GM12878 (cell line): ENCODE measurements around the gene GOLIM4. TPM values are rescaled to one million over a fixed set of nuclear protein-coding genes. Genes with fewer than 3 reads are reported as not detected.
A peak's percentile ranks its signal among the peaks of the same experiment; 100 is the strongest.

Experiments
- CBFB ChIP-seq: IDR thresholded peaks from 2 replicates; pipeline ENCODE4 v1.6.1; 2016; ENCODE audit warnings: antibody characterized with exemption, low read depth
- CHD1 ChIP-seq: IDR thresholded peaks from 2 replicates; pipeline ENCODE4 v1.6.1; 2012; ENCODE audit warnings: low read depth, low read length, improper control_type of control experiment
- CHD2 ChIP-seq: IDR thresholded peaks from 2 replicates; pipeline ENCODE4 v1.6.1; 2011; ENCODE audit warnings: low read depth, low read length, improper control_type of control experiment, borderline replicate concordance
- EED ChIP-seq: sonication (generic); IDR thresholded peaks from 2 replicates; pipeline ENCODE4 v1.6.1; 2016; ENCODE audit warnings: antibody characterized with exemption, low read depth
- IKZF1 ChIP-seq: fragments of 450-650 bp; conservative IDR thresholded peaks from 2 replicates; pipeline ENCODE4 v1.6.1; 2017; ENCODE audit warnings: antibody characterized with exemption, mild to moderate bottlenecking
- IRF5 ChIP-seq: fragments of 450-650 bp; IDR thresholded peaks from 2 replicates; pipeline ENCODE4 v1.6.1; 2017; ENCODE audit warnings: borderline replicate concordance
- NFYA ChIP-seq: IDR thresholded peaks from 2 replicates; pipeline ENCODE4 v1.6.1; 2011; ENCODE audit warnings: low read depth, mild to moderate bottlenecking, low read length, improper control_type of control experiment, borderline replicate concordance
- NR2F1 ChIP-seq: fragments of 450-650 bp; conservative IDR thresholded peaks from 2 replicates; pipeline ENCODE4 v1.6.1; 2017; ENCODE audit warnings: mild to moderate bottlenecking
- PAX8 ChIP-seq: fragments of 450-650 bp; IDR thresholded peaks from 2 replicates; pipeline ENCODE4 v1.6.1; 2017; ENCODE audit warnings: mild to moderate bottlenecking, moderate library complexity
- PML ChIP-seq: IDR thresholded peaks from 2 replicates; pipeline ENCODE4 v1.6.1; 2012; ENCODE audit warnings: low read length, inconsistent platforms
- RAD21 ChIP-seq: IDR thresholded peaks from 2 replicates; pipeline ENCODE4 v1.6.1; 2011; ENCODE audit warnings: mild to moderate bottlenecking, low read depth, low read length, moderate library complexity; ENCODE audit not compliant: insufficient read depth
- SIN3A ChIP-seq: IDR thresholded peaks from 2 replicates; pipeline ENCODE4 v1.6.1; 2012; ENCODE audit warnings: low read depth, low read length, improper control_type of control experiment
- SKIL ChIP-seq: fragments of 450-650 bp; IDR thresholded peaks from 2 replicates; pipeline ENCODE4 v1.6.1; 2017; ENCODE audit warnings: mild to moderate bottlenecking, low read depth, inconsistent platforms; ENCODE audit not compliant: poor library complexity, severe bottlenecking
- SPI1 ChIP-seq: IDR thresholded peaks from 2 replicates; pipeline ENCODE4 v1.6.1; 2011; ENCODE audit warnings: low read depth, mild to moderate bottlenecking, low read length, moderate library complexity, borderline replicate concordance; ENCODE audit not compliant: insufficient read depth
- SREBF1 ChIP-seq: IDR thresholded peaks from 2 replicates; pipeline ENCODE4 v1.6.1; 2012; ENCODE audit warnings: mild to moderate bottlenecking, low read length
- SREBF2 ChIP-seq: IDR thresholded peaks from 2 replicates; pipeline ENCODE4 v1.6.1; 2012; ENCODE audit warnings: mild to moderate bottlenecking, low read length
- SUZ12 ChIP-seq: fragments of 200-600 bp; sonication (generic); IDR thresholded peaks from one replicate; pipeline ENCODE4 v1.6.1; 2018; ENCODE audit warnings: antibody characterized with exemption, mild to moderate bottlenecking; ENCODE audit not compliant: unreplicated experiment
- TARDBP ChIP-seq: IDR thresholded peaks from 2 replicates; pipeline ENCODE4 v1.6.1; 2016; ENCODE audit warnings: borderline replicate concordance
- WRNIP1 ChIP-seq: IDR thresholded peaks from 2 replicates; pipeline ENCODE4 v1.6.1; 2011; ENCODE audit warnings: low read depth, low read length, improper control_type of control experiment, borderline replicate concordance
- polyA plus RNA-seq, 11 experiments: library from polyadenylated mRNA; depleted of rRNA in 4 of 11; unstranded in 6 of 11; stranded (reverse) in 5 of 11; fragments of >200 nt; fragmentation: Nextera tagmentation in 4 of 11; fragmentation: Illumina TruSeq in 1 of 11; extraction: Ambion mirVana in 4 of 11; extraction: Trizol in 1 of 11; gene quantifications; 1 replicate in 1 of 11; 2 replicates in 10 of 11; pipeline versions ENCODE4 v1.2.1 to v1.2.3, GENCODE V29; 2011 to 2016; ENCODE audit warnings: inconsistent platforms in 2 of 11, missing spikeins in 2 of 11, low read depth in 1 of 11
- total RNA-seq, 4 experiments: library from RNA; depleted of rRNA in 3 of 4; stranded (reverse); fragments of >200 nt in 3 of 4; fragmentation: Illumina TruSeq in 1 of 4; extraction: Trizol in 1 of 4; gene quantifications; 2 replicates each; pipeline versions ENCODE4 v1.2.1 to v1.2.3, GENCODE V29; 2013 to 2021
- TF ChIP-seq, protein P1 (sequence below): fragments of 450-650 bp; IDR thresholded peaks from 2 replicates; pipeline ENCODE4 v1.6.1; 2017; ENCODE audit warnings: mild to moderate bottlenecking, moderate library complexity
- TF ChIP-seq, protein P2 (sequence below): fragments of 450-650 bp; IDR thresholded peaks from 2 replicates; pipeline ENCODE4 v1.6.1; 2018; ENCODE audit warnings: mild to moderate bottlenecking, low read depth, moderate library complexity; ENCODE audit not compliant: partially characterized antibody

Gene GOLIM4
- total and polyA plus RNA-seq, 10 of the 15 experiments (the other 5 are each of a cell fraction or from before 2014, with no cell fraction given), result 11.1 to 32.4 (median 19.3) TPM

GRCh38 chr3:168094877-168095610, 680 bp downstream of the GOLIM4 start (continued):
- TF ChIP-seq SREBF1 (no peak), WRNIP1 (no peak), TARDBP (no peak), SIN3A (no peak), SUZ12 (no peak), PML (no peak), NFYA (no peak), IRF5 (no peak), SPI1 (peak; percentile 69; the same call in 1 of the 2 replicates), IKZF1 (peak; percentile 87), CBFB (peak; percentile 45; the same call in 1 of the 2 replicates), SREBF2 (no peak), CHD1 (no peak; the same call in 1 of the 2 replicates), EED (peak; percentile 53), SKIL (no peak), CHD2 (0 out of 2 replicates have a peak, but pooled peaks have one; percentile 27), NR2F1 (peak; percentile 97), PAX8 (no peak), RAD21 (no peak)
- TF ChIP-seq, protein P1, sequence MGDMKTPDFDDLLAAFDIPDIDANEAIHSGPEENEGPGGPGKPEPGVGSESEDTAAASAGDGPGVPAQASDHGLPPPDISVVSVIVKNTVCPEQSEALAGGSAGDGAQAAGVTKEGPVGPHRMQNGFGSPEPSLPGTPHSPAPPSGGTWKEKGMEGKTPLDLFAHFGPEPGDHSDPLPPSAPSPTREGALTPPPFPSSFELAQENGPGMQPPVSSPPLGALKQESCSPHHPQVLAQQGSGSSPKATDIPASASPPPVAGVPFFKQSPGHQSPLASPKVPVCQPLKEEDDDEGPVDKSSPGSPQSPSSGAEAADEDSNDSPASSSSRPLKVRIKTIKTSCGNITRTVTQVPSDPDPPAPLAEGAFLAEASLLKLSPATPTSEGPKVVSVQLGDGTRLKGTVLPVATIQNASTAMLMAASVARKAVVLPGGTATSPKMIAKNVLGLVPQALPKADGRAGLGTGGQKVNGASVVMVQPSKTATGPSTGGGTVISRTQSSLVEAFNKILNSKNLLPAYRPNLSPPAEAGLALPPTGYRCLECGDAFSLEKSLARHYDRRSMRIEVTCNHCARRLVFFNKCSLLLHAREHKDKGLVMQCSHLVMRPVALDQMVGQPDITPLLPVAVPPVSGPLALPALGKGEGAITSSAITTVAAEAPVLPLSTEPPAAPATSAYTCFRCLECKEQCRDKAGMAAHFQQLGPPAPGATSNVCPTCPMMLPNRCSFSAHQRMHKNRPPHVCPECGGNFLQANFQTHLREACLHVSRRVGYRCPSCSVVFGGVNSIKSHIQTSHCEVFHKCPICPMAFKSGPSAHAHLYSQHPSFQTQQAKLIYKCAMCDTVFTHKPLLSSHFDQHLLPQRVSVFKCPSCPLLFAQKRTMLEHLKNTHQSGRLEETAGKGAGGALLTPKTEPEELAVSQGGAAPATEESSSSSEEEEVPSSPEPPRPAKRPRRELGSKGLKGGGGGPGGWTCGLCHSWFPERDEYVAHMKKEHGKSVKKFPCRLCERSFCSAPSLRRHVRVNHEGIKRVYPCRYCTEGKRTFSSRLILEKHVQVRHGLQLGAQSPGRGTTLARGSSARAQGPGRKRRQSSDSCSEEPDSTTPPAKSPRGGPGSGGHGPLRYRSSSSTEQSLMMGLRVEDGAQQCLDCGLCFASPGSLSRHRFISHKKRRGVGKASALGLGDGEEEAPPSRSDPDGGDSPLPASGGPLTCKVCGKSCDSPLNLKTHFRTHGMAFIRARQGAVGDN, result no peak
- TF ChIP-seq, protein P2, sequence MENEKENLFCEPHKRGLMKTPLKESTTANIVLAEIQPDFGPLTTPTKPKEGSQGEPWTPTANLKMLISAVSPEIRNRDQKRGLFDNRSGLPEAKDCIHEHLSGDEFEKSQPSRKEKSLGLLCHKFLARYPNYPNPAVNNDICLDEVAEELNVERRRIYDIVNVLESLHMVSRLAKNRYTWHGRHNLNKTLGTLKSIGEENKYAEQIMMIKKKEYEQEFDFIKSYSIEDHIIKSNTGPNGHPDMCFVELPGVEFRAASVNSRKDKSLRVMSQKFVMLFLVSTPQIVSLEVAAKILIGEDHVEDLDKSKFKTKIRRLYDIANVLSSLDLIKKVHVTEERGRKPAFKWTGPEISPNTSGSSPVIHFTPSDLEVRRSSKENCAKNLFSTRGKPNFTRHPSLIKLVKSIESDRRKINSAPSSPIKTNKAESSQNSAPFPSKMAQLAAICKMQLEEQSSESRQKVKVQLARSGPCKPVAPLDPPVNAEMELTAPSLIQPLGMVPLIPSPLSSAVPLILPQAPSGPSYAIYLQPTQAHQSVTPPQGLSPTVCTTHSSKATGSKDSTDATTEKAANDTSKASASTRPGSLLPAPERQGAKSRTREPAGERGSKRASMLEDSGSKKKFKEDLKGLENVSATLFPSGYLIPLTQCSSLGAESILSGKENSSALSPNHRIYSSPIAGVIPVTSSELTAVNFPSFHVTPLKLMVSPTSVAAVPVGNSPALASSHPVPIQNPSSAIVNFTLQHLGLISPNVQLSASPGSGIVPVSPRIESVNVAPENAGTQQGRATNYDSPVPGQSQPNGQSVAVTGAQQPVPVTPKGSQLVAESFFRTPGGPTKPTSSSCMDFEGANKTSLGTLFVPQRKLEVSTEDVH, result no peak
